HepG2 (cell line): ENCODE results near the gene POLR2H. TPM values are rescaled to one million over a fixed set of nuclear protein-coding genes. Genes with fewer than 3 reads are reported as not detected.

Experiments used
- ATAC-seq: fragments of 200-7000 bp; cut with Tn5 transposase; 3 replicates; pipeline ENCODE4 v1.9.1; 2020; ENCODE audit warnings: mild to moderate bottlenecking, moderate library complexity
- BruUV-seq: library from RNA; stranded (reverse); fragments of 400-500 nt; replicated peaks from 2 replicates; lab custom pipeline; 2021; lab: Mats Ljungman, UMichigan
- CTCF ChIA-PET: fragments of 300-600 bp; formaldehyde crosslinking; extraction: SDS; loops from one replicate; lab custom pipeline; 2021; ENCODE audit warnings: low total read pairs, inconsistent platforms, low intra/inter-chr PET ratio; lab: Yijun Ruan, JAX
- POLR2A ChIA-PET: fragments of 350-600 bp; sonication (Branson Sonifier 250); formaldehyde crosslinking; loops from one replicate; lab custom pipeline; 2020; ENCODE audit warnings: antibody characterized with exemption, inconsistent platforms; lab: Yijun Ruan, JAX
- DNase-seq: peaks from one replicate; pipeline ENCODE4 v3.0.0-alpha.2; 2015; ENCODE audit warnings: low spot score
- FAIRE-seq: peaks from 3 replicates; lab custom pipeline; 2011; peaks lifted over from hg19 to GRCh38; lab: Jason Lieb, UNC
- H2AFZ ChIP-seq: one replicate; pipeline ENCODE4 v1.6.1; 2011; ENCODE audit warnings: low read length, inconsistent platforms
- H3K27ac ChIP-seq: fragments of 300-600 bp; 3 replicates; pipeline ENCODE4 v1.8.0; 2011; ENCODE audit warnings: mixed run types, mild to moderate bottlenecking, mixed read lengths, low read length, inconsistent platforms; ENCODE audit not compliant: insufficient read depth; ENCODE audit errors: extremely low read length
- H3K27me3 ChIP-seq, 2 experiments: fragments of 200-600 bp in 1 of 2; 2 replicates in 1 of 2; 3 replicates in 1 of 2; pipeline versions ENCODE4 v1.6.0 to v1.8.0; 2011; ENCODE audit warnings: low read length in 2 of 2, mild to moderate bottlenecking in 2 of 2, moderate library complexity in 2 of 2, inconsistent platforms in 1 of 2; ENCODE audit not compliant: insufficient read depth in 2 of 2, control insufficient read depth in 1 of 2
- H3K36me3 ChIP-seq, 2 experiments: fragments of 200-600 bp in 1 of 2; replicated peaks in 1 of 2; 2 replicates in 1 of 2; 3 replicates in 1 of 2; pipeline versions ENCODE4 v1.5.1 to v1.8.0; 2011; ENCODE audit warnings: low read length in 2 of 2, inconsistent platforms in 1 of 2; ENCODE audit not compliant: insufficient read depth in 2 of 2, control insufficient read depth in 1 of 2
- H3K4me1 ChIP-seq: 2 replicates; pipeline ENCODE4 v1.5.1; 2012; ENCODE audit warnings: low read length, inconsistent platforms; ENCODE audit not compliant: insufficient read depth
- H3K4me2 ChIP-seq: 2 replicates; pipeline ENCODE4 v1.6.0; 2011; ENCODE audit warnings: low read depth, low read length, inconsistent platforms
- H3K4me3 ChIP-seq, 3 experiments: fragments of 200-600 bp in 1 of 3; sonication (generic), shearing (Covaris generic) in 1 of 3; replicated peaks in 1 of 3; 2 replicates each; pipeline ENCODE4 v1.5.1; 2011 to 2016; ENCODE audit warnings: low read length in 3 of 3, inconsistent platforms in 2 of 3, low read depth in 2 of 3, mild to moderate bottlenecking in 2 of 3, control low read depth in 1 of 3, mixed read lengths in 1 of 3; ENCODE audit not compliant: insufficient read depth in 1 of 3
- H3K79me2 ChIP-seq: one replicate; pipeline ENCODE4 v1.6.1; 2011; ENCODE audit warnings: low read length, inconsistent platforms; ENCODE audit not compliant: insufficient read depth
- H3K9ac ChIP-seq: 2 replicates; pipeline ENCODE4 v1.6.0; 2011; ENCODE audit warnings: mild to moderate bottlenecking, low read depth, low read length, inconsistent platforms; ENCODE audit not compliant: insufficient read depth
- H3K9me3 ChIP-seq: 2 replicates; pipeline ENCODE4 v1.5.1; 2012; ENCODE audit warnings: mild to moderate bottlenecking, low read length
- H4K20me1 ChIP-seq: 2 replicates; pipeline ENCODE4 v1.6.0; 2011; ENCODE audit warnings: inconsistent platforms, mild to moderate bottlenecking, low read length, moderate library complexity; ENCODE audit not compliant: insufficient read depth
- FOXK2 ChIP-seq: fragments of 450-650 bp; IDR thresholded peaks from 2 replicates; pipeline ENCODE4 v1.6.1; 2016
- KDM2A ChIP-seq: sonication (generic); formaldehyde crosslinking; IDR thresholded peaks from 2 replicates; pipeline ENCODE4 v1.4.0; 2020; ENCODE audit warnings: low read depth, missing genetic modification reagents, borderline replicate concordance
- LCORL ChIP-seq, 2 experiments: fragments of 450-650 bp in 1 of 2; sonication (generic) in 1 of 2; formaldehyde crosslinking in 1 of 2; IDR thresholded peaks; 2 replicates each; pipeline versions ENCODE4 v1.5.0 to v1.6.1; 2017 to 2020; ENCODE audit warnings: antibody characterized with exemption in 1 of 2, missing genetic modification reagents in 1 of 2
- POLR2A ChIP-seq, 2 experiments: IDR thresholded peaks; 2 replicates each; pipeline ENCODE4 v1.6.1; 2011; ENCODE audit warnings: low read depth in 2 of 2, low read length in 2 of 2, mild to moderate bottlenecking in 1 of 2, moderate library complexity in 1 of 2; ENCODE audit not compliant: insufficient read depth in 1 of 2
- POLR2AphosphoS5 ChIP-seq: IDR thresholded peaks from 2 replicates; pipeline ENCODE4 v1.6.1; 2012; ENCODE audit warnings: low read depth, low read length
- POLR2G ChIP-seq: fragments of 200-400 bp; formaldehyde crosslinking; IDR thresholded peaks from 2 replicates; pipeline ENCODE4 v1.6.1; 2018; ENCODE audit warnings: mild to moderate bottlenecking, low read depth, low read length, moderate library complexity
- PPARG ChIP-seq: conservative IDR thresholded peaks from 2 replicates; pipeline ENCODE4 v1.6.1; 2016; ENCODE audit warnings: missing biosample characterization, missing genetic modification reagents
- PRPF4 ChIP-seq: fragments of 200-400 bp; formaldehyde crosslinking; IDR thresholded peaks from 2 replicates; pipeline ENCODE4 v1.6.1; 2016; ENCODE audit warnings: low read length, low read depth; ENCODE audit not compliant: poor library complexity, severe bottlenecking
- ZFX ChIP-seq: sonication (generic); formaldehyde crosslinking; IDR thresholded peaks from 2 replicates; pipeline ENCODE4 v1.4.0; 2020; ENCODE audit warnings: mild to moderate bottlenecking, low read depth, missing genetic modification reagents, moderate library complexity
- ZNF274 ChIP-seq: sonication (generic); formaldehyde crosslinking; IDR thresholded peaks from 2 replicates; pipeline ENCODE4 v1.5.1; 2020; ENCODE audit warnings: mild to moderate bottlenecking, missing genetic modification reagents
- ZNF431 ChIP-seq: sonication (generic); formaldehyde crosslinking; IDR thresholded peaks from 2 replicates; pipeline ENCODE4 v1.9.0; 2022; ENCODE audit warnings: missing genetic modification reagents, low read depth, mild to moderate bottlenecking, borderline replicate concordance
- ZSCAN12 ChIP-seq: sonication (generic); formaldehyde crosslinking; IDR thresholded peaks from 2 replicates; pipeline ENCODE4 v1.9.0; 2021; ENCODE audit warnings: mild to moderate bottlenecking, missing genetic modification reagents
- ZSCAN21 ChIP-seq: sonication (generic); formaldehyde crosslinking; IDR thresholded peaks from 2 replicates; pipeline ENCODE4 v1.8.0; 2022; ENCODE audit warnings: mild to moderate bottlenecking, missing genetic modification reagents, moderate library complexity, borderline replicate concordance
- WGBS: methylation state at CpG from one replicate; pipeline ENCODE4 v1.1.6; 2017; ENCODE audit warnings: low lambda C conversion rate; 5-methylcytosine and 5-hydroxymethylcytosine counted together
- in situ Hi-C: cut with HindIII; loops from 2 replicates; pipeline ENCODE4 v1.10.0; 2017; ENCODE audit warnings: low pct_unique_long_range_greater_than_20kb; ENCODE audit not compliant: extremely low pct_ligation_motif_present
- intact Hi-C: fragments of 100-400 bp; cut with micrococcal nuclease; formaldehyde crosslinking; loops from one replicate; pipeline ENCODE4 v1.10.0; 2022; ENCODE audit not compliant: unreplicated experiment
- polyA plus RNA-seq, 8 experiments: library from polyadenylated mRNA; depleted of rRNA in 3 of 8; stranded (reverse) in 7 of 8; unstranded in 1 of 8; fragments of >200 nt; fragmentation: Illumina TruSeq in 4 of 8; extraction: Trizol in 4 of 8; gene quantifications; 2 replicates each; pipeline versions ENCODE4 v1.2.1 to v1.2.3, GENCODE V29; 2011 to 2016; ENCODE audit warnings: low read depth in 4 of 8, missing spikeins in 1 of 8, mixed read lengths in 1 of 8; ENCODE audit not compliant: insufficient read depth in 1 of 8
- total RNA-seq, 5 experiments: library from RNA; depleted of rRNA; stranded (reverse); fragments of >200 nt; fragmentation: Illumina TruSeq; extraction: Trizol; gene quantifications; 2 replicates each; pipeline ENCODE4 v1.2.3, GENCODE V29; 2016; ENCODE audit warnings: low read depth in 1 of 5
- TF ChIP-seq, protein P1 (sequence below): sonication (generic); formaldehyde crosslinking; IDR thresholded peaks from 2 replicates; pipeline ENCODE4 v1.9.0; 2021; ENCODE audit warnings: missing genetic modification reagents, borderline replicate concordance
- TF ChIP-seq, protein P2 (sequence below): sonication (generic); formaldehyde crosslinking; IDR thresholded peaks from 2 replicates; pipeline ENCODE4 v1.5.0; 2020; ENCODE audit warnings: missing genetic modification reagents

The POLR2H gene
- total and polyA plus RNA-seq, 2 of the 13 experiments (the other 11 are each of a cell fraction or from before 2014, with no cell fraction given): 118 to 194 TPM

DNA sequence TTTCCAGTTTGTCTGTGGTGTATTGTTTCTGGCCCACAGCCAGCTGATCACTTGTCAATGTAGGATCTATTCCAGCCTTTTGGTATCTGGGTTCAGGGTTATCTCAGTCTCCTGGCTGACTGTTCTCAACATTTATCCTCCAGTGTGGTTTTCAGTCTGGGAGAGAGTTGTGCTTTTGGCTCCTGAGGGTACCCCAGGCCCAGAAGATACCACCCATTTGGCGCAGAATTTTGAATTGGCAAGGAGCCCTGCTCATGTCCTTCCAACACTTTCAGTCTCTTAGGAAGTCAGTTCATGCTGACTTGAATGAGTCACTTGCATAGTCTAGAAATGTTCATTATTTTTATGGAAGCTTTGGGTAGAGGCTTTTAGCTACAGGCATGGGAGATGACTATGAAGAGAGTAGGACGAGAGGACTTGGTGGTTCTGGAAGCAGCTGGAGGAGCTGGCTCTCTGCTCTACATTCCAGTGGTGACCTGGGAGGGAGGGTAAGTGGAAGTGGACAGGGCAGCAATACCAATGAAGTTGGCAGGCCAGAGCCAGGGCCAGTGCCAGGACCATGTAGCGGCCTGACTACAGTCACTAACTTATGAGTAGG is 7.2 kb downstream of the POLR2H start:
- no peak for DNase-seq
- Histone ChIP-seq H3K9ac (no peak overlapping the region), H3K27me3 (no peaks in the 10 kb centered on the region), H4K20me1 (peaks cover 17% of the 10 kb centered on the region), H3K4me1 (peaks cover 51% of the 10 kb centered on the region), H3K79me2 (peaks cover 14% of the 10 kb centered on the region), H3K4me2 (no peak overlapping the region)
- no peak for FAIRE-seq
- whole genome bisulfite sequencing: 94% methylated on average over 3 of the region's 3 CpGs
- CTCF ChIA-PET: no interaction called here
- peak in 1 of 2 experiments; percentile 45; a peak in 1 of 4 replicates for TF ChIP-seq POLR2A (IDR thresholded peaks at IDR 0.05; ENCODE audit: insufficient read depth in 1 of 2, low read depth in 2 of 2, low read length in 2 of 2)
- peak; percentile 44; the same call in 1 of the 2 replicates for TF ChIP-seq POLR2G
- no peak for TF ChIP-seq FOXK2
- TF ChIP-seq, all 625 proteins: peak for 2
- BruUV-seq: no TSS peak
- H2AFZ ChIP-seq: no peak overlapping the region
- H3K4me3 ChIP-seq: no peak overlapping the region
- H3K36me3 ChIP-seq: peaks cover 22 to 46% of the 10 kb centered on the region in 2 experiments
- no peaks in the 10 kb centered on the region for H3K9me3 ChIP-seq
- in situ Hi-C loops: no loop called here
- POLR2A ChIA-PET: interaction anchor here (0.5 to 3.0 kb wide), 4 partner anchors 9 to 146 kb away, joined by 3 to 13 read pairs (median 6); no protein-coding TSS in a partner anchor
- intact Hi-C loops: no loop called here
- ATAC-seq: no peak
- H3K27ac ChIP-seq: no peak overlapping the region

DNA sequence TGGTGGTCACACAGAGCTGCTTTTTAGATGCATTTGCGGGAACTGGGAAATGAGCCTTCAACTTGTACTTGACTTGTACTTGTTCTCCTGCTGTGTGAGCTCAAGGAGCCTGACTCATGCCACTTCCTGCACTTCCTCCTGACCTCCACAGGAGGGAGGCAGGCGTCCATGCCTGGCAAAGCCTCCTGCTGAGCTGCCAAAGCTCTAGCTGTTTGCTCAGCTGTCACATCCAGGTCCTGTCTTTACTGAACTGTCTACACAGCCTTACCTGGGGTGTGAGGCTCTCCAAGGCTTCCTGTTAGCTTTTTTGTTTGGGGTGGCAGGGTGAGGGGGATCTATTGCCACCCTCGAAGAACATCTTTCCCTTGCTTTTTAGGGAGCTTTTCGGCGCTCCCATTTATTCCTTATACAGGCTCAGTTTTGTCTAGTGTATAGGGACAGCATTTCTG is 10.1 kb downstream of the POLR2H start:
- peaks cover 13% of the 10 kb centered on the region for H4K20me1 ChIP-seq
- FAIRE-seq: peak; percentile 93
- peaks cover 30% of the 10 kb centered on the region for H3K4me1 ChIP-seq
- no peak overlapping the region for H3K4me2 ChIP-seq
- DNase-seq: peak; percentile 84
- POLR2A ChIA-PET: interaction anchor here (0.6 to 3.5 kb wide), 10 partner anchors 9 to 170 kb away, joined by 3 to 21 read pairs (median 5); partner anchors contain the start of genes CLCN2 and POLR2H
- H3K79me2 ChIP-seq: peaks cover under 1% of the 10 kb centered on the region
- H3K27me3 ChIP-seq: no peaks in the 10 kb centered on the region
- intact Hi-C loops: loop anchor here (1.0 to 5.0 kb wide), 5 partner anchors 45 to 1204 kb away; no protein-coding TSS in a partner anchor
- no TSS peak for BruUV-seq
- CTCF ChIA-PET: interaction anchor here (0.7 to 2.3 kb wide), 7 partner anchors 18 to 172 kb away, joined by 3 to 20 read pairs (median 7); no protein-coding TSS in a partner anchor
- H3K27ac ChIP-seq: peak overlapping the region; percentile 18
- peak; percentile 92 for ATAC-seq
- no peak overlapping the region for H3K4me3 ChIP-seq
- no peak overlapping the region for H3K9ac ChIP-seq
- no peak overlapping the region for H2AFZ ChIP-seq
- in situ Hi-C loops: loop anchor here (10.0 kb wide), 2 partner anchors 93 to 143 kb away; no protein-coding TSS in a partner anchor
- no peaks in the 10 kb centered on the region for H3K9me3 ChIP-seq
- 59% methylated on average over 5 of the region's 5 CpGs for WGBS
- peaks cover 17 to 57% of the 10 kb centered on the region in 2 experiments for H3K36me3 ChIP-seq
- TF ChIP-seq ZFX (CRISPR knock-in tag) (peak; percentile 32; the same call in 1 of the 2 replicates), PRPF4 (no peak), KDM2A (CRISPR knock-in tag) (peak; percentile 77), ZNF431 (CRISPR knock-in tag) (no peak), ZSCAN21 (CRISPR knock-in tag) (peak; percentile 49; the same call in 1 of the 2 replicates), PPARG (peak; percentile 48; the same call in 1 of the 2 replicates), POLR2AphosphoS5 (0 out of 2 replicates have a peak, but pooled peaks have one; percentile 32), LCORL (IDR thresholded peaks at IDR 0.05) (no peak), LCORL (CRISPR knock-in tag; IDR thresholded peaks at IDR 0.05) (0 out of 2 replicates have a peak, but pooled peaks have one; percentile 20), ZSCAN12 (no peak), ZNF274 (0 out of 2 replicates have a peak, but pooled peaks have one; percentile 60)
- TF ChIP-seq, protein P1, sequence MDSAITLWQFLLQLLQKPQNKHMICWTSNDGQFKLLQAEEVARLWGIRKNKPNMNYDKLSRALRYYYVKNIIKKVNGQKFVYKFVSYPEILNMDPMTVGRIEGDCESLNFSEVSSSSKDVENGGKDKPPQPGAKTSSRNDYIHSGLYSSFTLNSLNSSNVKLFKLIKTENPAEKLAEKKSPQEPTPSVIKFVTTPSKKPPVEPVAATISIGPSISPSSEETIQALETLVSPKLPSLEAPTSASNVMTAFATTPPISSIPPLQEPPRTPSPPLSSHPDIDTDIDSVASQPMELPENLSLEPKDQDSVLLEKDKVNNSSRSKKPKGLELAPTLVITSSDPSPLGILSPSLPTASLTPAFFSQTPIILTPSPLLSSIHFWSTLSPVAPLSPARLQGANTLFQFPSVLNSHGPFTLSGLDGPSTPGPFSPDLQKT (CRISPR knock-in tag): no peak
- TF ChIP-seq, protein P2, sequence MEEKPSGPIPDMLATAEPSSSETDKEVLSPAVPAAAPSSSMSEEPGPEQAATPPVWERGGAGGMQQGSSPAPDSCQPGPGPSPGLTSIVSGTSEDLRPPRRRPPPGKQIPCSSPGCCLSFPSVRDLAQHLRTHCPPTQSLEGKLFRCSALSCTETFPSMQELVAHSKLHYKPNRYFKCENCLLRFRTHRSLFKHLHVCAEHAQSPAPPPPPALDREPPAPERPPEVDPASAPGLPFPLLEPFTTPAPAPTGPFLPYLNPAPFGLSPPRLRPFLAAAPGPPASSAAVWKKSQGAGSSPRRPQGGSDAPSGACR (CRISPR knock-in tag): no peak; the same call in 1 of the 2 replicates
